Measurements from ENCODE around the gene CALY. TPM values are rescaled to one million over a fixed set of nuclear protein-coding genes. Genes with fewer than 3 reads are reported as not detected.

The CALY gene
- total and polyA plus RNA-seq, 4 experiments from 2014 or later = 1.4 to 7.2 (median 4.3) TPM

- no peaks in the 10 kb centered on the region for H3K27me3 Mint-ChIP-seq
- H3K9me3 ChIP-seq (ENCODE audit: control insufficient read depth in 1 of 2, low read length in 2 of 2) = no peaks in the 10 kb centered on the region
- DNase-seq = peak in 1 of 5 donors; percentile 33
- peaks cover 0 to 7% (median 2%) of the 10 kb centered on the region in 4 donors for H3K4me1 Mint-ChIP-seq
- H3K27ac ChIP-seq (ENCODE audit: low read depth, low read length) = peak overlapping the region; percentile 52
- ChIA-PET CTCF (ENCODE audit: partially characterized antibody) (no interaction called here), POLR2A (ENCODE audit: partially characterized antibody) (interaction anchor here (0.9 to 5.3 kb wide), 5 partner anchors 8 to 33 kb away, joined by 3 to 38 read pairs (median 5); partner anchors contain the start of gene CALY)
- intact Hi-C loops (cut with micrococcal nuclease) = loop anchor here (5.0 kb wide), 1 partner anchor 36 kb away; the partner anchor contains the start of gene MTG1
- peaks cover 0 to 2% of the 10 kb centered on the region in 2 donors for H3K36me3 Mint-ChIP-seq
- no peaks in the 10 kb centered on the region for H3K9me3 Mint-ChIP-seq
- peak overlapping the region; percentile 64 to 82 (median 77) for H3K4me3 Mint-ChIP-seq
- H3K27me3 ChIP-seq (ENCODE audit: insufficient read depth, low read length) = no peaks in the 10 kb centered on the region
- no peaks in the 10 kb centered on the region for H3K36me3 ChIP-seq (ENCODE audit: insufficient read depth, low read length)
- H3K4me1 ChIP-seq (ENCODE audit: insufficient read depth, low read length) = peaks cover 8% of the 10 kb centered on the region
- H3K27ac Mint-ChIP-seq = peak overlapping the region in 1 of 7 donors; percentile 62
- H3K4me3 ChIP-seq (ENCODE audit: low read length in 2 of 2) = peak overlapping the region in 1 of 2 donors; percentile 63
Measured at GRCh38 chr10:133356549-133357284, 20.0 kb upstream of the CALY start.

- POLR2A ChIA-PET (ENCODE audit: partially characterized antibody) = interaction anchor here (1.0 to 5.3 kb wide), 2 partner anchors 26 to 34 kb away, joined by 3 to 38 read pairs; no protein-coding TSS in a partner anchor
Measured at GRCh38 chr10:133355991-133356390, 19.3 kb upstream of the CALY start.

GRCh38 chr10:133355266-133355665 is 18.6 kb upstream of the CALY start:
- Mint-ChIP-seq H3K4me3 (peak overlapping the region in 1 of 8 donors; percentile 6), H3K4me1 (peaks cover 0 to 5% (median 2%) of the 10 kb centered on the region in 4 donors), H3K36me3 (no peaks in the 10 kb centered on the region), H3K27ac (no peak overlapping the region), H3K9me3 (no peaks in the 10 kb centered on the region), H3K27me3 (no peaks in the 10 kb centered on the region)
- Histone ChIP-seq H3K9me3 (ENCODE audit: control insufficient read depth in 1 of 2, low read length in 2 of 2) (no peaks in the 10 kb centered on the region), H3K27me3 (ENCODE audit: insufficient read depth, low read length) (no peaks in the 10 kb centered on the region), H3K4me1 (ENCODE audit: insufficient read depth, low read length) (peaks cover 8% of the 10 kb centered on the region), H3K36me3 (ENCODE audit: insufficient read depth, low read length) (no peaks in the 10 kb centered on the region), H3K27ac (ENCODE audit: low read depth, low read length) (no peak overlapping the region), H3K4me3 (ENCODE audit: low read length in 2 of 2) (no peak overlapping the region)
- DNase-seq = peak in 1 of 5 donors; percentile 28
- ChIA-PET POLR2A (ENCODE audit: partially characterized antibody) (interaction anchor here (1.0 to 5.3 kb wide), 2 partner anchors 26 to 35 kb away, joined by 3 to 38 read pairs; no protein-coding TSS in a partner anchor), CTCF (ENCODE audit: partially characterized antibody) (interaction anchor here (0.8 kb wide), 1 partner anchor 26 kb away, joined by 3 read pairs; no protein-coding TSS in a partner anchor)
- intact Hi-C loops (cut with micrococcal nuclease) = loop anchor here (5.0 kb wide), 1 partner anchor 37 kb away; the partner anchor contains the start of gene MTG1

More at GRCh38 chr10:133355991-133356390, 19.3 kb upstream of the CALY start:
- intact Hi-C loops (cut with micrococcal nuclease) = loop anchor here (5.0 kb wide), 1 partner anchor 36 kb away; the partner anchor contains the start of gene MTG1
- Histone ChIP-seq H3K36me3 (ENCODE audit: insufficient read depth, low read length) (no peaks in the 10 kb centered on the region), H3K4me1 (ENCODE audit: insufficient read depth, low read length) (peaks cover 8% of the 10 kb centered on the region), H3K4me3 (ENCODE audit: low read length in 2 of 2) (no peak overlapping the region), H3K9me3 (ENCODE audit: control insufficient read depth in 1 of 2, low read length in 2 of 2) (no peaks in the 10 kb centered on the region), H3K27ac (ENCODE audit: low read depth, low read length) (no peak overlapping the region), H3K27me3 (ENCODE audit: insufficient read depth, low read length) (no peaks in the 10 kb centered on the region)
- H3K4me1 Mint-ChIP-seq = peaks cover 0 to 7% (median 2%) of the 10 kb centered on the region in 4 donors
- no peaks in the 10 kb centered on the region for H3K9me3 Mint-ChIP-seq
- H3K27me3 Mint-ChIP-seq = no peaks in the 10 kb centered on the region
- CTCF ChIA-PET (ENCODE audit: partially characterized antibody) = no interaction called here
- no peaks in the 10 kb centered on the region for H3K36me3 Mint-ChIP-seq
- peak overlapping the region in 7 of 8 donors; percentile 42 to 73 (median 60) for H3K4me3 Mint-ChIP-seq
- peak in 1 of 5 donors; percentile 21 for DNase-seq
- no peak overlapping the region for H3K27ac Mint-ChIP-seq

DNA sequence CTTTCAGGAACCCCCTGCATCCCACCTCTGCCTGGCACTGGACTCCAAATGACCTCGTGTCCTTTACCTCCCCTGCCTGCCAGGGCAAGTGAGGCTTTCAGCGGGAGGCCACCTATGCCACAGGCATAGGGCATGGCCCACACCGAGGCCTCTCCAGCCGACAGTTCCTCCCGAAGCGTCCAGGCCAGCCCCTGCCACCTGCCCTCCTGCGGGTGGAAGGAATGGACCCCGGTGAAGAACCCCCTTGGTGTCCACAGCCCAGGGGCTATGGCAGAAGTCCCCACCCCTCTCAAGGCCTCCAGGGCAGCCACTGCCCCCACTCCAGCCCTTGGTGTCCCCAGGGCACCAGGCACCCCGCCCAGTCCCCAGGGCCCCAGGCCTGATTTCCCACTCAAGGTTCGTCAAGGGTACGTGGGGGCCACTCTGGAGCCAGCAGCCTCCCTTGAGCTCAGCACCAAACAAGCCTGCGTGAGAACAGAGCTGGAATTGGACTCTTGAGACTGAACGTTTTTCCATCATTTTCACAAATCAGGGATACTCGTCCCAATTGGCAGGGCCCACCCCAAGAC is 18.1 kb upstream of the CALY start:
- POLR2A ChIA-PET (ENCODE audit: partially characterized antibody) = interaction anchor here (1.0 to 5.3 kb wide), 2 partner anchors 25 to 35 kb away, joined by 3 to 38 read pairs; no protein-coding TSS in a partner anchor
- H3K4me1 ChIP-seq (ENCODE audit: insufficient read depth, low read length) = peaks cover 8% of the 10 kb centered on the region
- peak in 1 of 5 donors; percentile 22 for DNase-seq
- H3K4me1 Mint-ChIP-seq = peaks cover 0 to 4% (median under 1%) of the 10 kb centered on the region in 4 donors
- no peak overlapping the region for H3K27ac Mint-ChIP-seq
- H3K36me3 Mint-ChIP-seq = no peaks in the 10 kb centered on the region
- no peaks in the 10 kb centered on the region for H3K9me3 Mint-ChIP-seq
- H3K27ac ChIP-seq (ENCODE audit: low read depth, low read length) = no peak overlapping the region
- no peak overlapping the region for H3K4me3 ChIP-seq (ENCODE audit: low read length in 2 of 2)
- H3K27me3 ChIP-seq (ENCODE audit: insufficient read depth, low read length) = no peaks in the 10 kb centered on the region
- no peaks in the 10 kb centered on the region for H3K9me3 ChIP-seq (ENCODE audit: control insufficient read depth in 1 of 2, low read length in 2 of 2)
- intact Hi-C loops (cut with micrococcal nuclease) = loop anchor here (5.0 kb wide), 1 partner anchor 38 kb away; the partner anchor contains the start of gene MTG1
- no peaks in the 10 kb centered on the region for H3K27me3 Mint-ChIP-seq
- no peak overlapping the region for H3K4me3 Mint-ChIP-seq
- H3K36me3 ChIP-seq (ENCODE audit: insufficient read depth, low read length) = no peaks in the 10 kb centered on the region
- CTCF ChIA-PET (ENCODE audit: partially characterized antibody) = interaction anchor here (0.8 kb wide), 1 partner anchor 25 kb away, joined by 3 read pairs; no protein-coding TSS in a partner anchor

- H3K4me1 ChIP-seq (ENCODE audit: insufficient read depth, low read length) = peaks cover 8% of the 10 kb centered on the region
- H3K9me3 ChIP-seq (ENCODE audit: control insufficient read depth in 1 of 2, low read length in 2 of 2) = no peaks in the 10 kb centered on the region
- H3K4me3 ChIP-seq (ENCODE audit: low read length in 2 of 2) = no peak overlapping the region
- H3K36me3 ChIP-seq (ENCODE audit: insufficient read depth, low read length) = no peaks in the 10 kb centered on the region
- intact Hi-C loops (cut with micrococcal nuclease) = no loop called here
- H3K27me3 ChIP-seq (ENCODE audit: insufficient read depth, low read length) = peaks cover 2% of the 10 kb centered on the region
- H3K4me3 Mint-ChIP-seq = no peak overlapping the region
- peaks cover 2 to 3% of the 10 kb centered on the region in 2 donors for H3K27me3 Mint-ChIP-seq
- peaks cover 0 to 4% (median 2%) of the 10 kb centered on the region in 4 donors for H3K4me1 Mint-ChIP-seq
- H3K27ac Mint-ChIP-seq = no peak overlapping the region
- ChIA-PET POLR2A (ENCODE audit: partially characterized antibody) (interaction anchor here (1.2 to 1.7 kb wide), 3 partner anchors 10 to 52 kb away, joined by 3 to 5 read pairs (median 4); no protein-coding TSS in a partner anchor), CTCF (ENCODE audit: partially characterized antibody) (interaction anchor here (0.6 to 1.5 kb wide), 3 partner anchors 9 to 96 kb away, joined by 3 to 4 read pairs (median 4); no protein-coding TSS in a partner anchor)
- H3K9me3 Mint-ChIP-seq = no peaks in the 10 kb centered on the region
- no peaks in the 10 kb centered on the region for H3K36me3 Mint-ChIP-seq
- H3K27ac ChIP-seq (ENCODE audit: low read depth, low read length) = no peak overlapping the region
- peak in 1 of 5 donors; percentile 11 for DNase-seq
Measured at GRCh38 chr10:133353988-133354605, 17.4 kb upstream of the CALY start.

GRCh38 chr10:133353202-133353959 is 16.7 kb upstream of the CALY start:
- H3K27me3 Mint-ChIP-seq = peaks cover 4 to 6% of the 10 kb centered on the region in 2 donors
- no peaks in the 10 kb centered on the region for H3K36me3 Mint-ChIP-seq
- Histone ChIP-seq H3K9me3 (ENCODE audit: control insufficient read depth in 1 of 2, low read length in 2 of 2) (no peaks in the 10 kb centered on the region), H3K36me3 (ENCODE audit: insufficient read depth, low read length) (no peaks in the 10 kb centered on the region), H3K4me1 (ENCODE audit: insufficient read depth, low read length) (peaks cover 8% of the 10 kb centered on the region), H3K27ac (ENCODE audit: low read depth, low read length) (no peak overlapping the region), H3K4me3 (ENCODE audit: low read length in 2 of 2) (no peak overlapping the region), H3K27me3 (ENCODE audit: insufficient read depth, low read length) (peaks cover 4% of the 10 kb centered on the region)
- H3K27ac Mint-ChIP-seq = no peak overlapping the region
- CTCF ChIA-PET (ENCODE audit: partially characterized antibody) = interaction anchor here (0.6 to 1.5 kb wide), 3 partner anchors 10 to 96 kb away, joined by 3 to 4 read pairs (median 4); no protein-coding TSS in a partner anchor
- H3K4me1 Mint-ChIP-seq = peaks cover 0 to 4% (median 2%) of the 10 kb centered on the region in 4 donors
- POLR2A ChIA-PET (ENCODE audit: partially characterized antibody) = interaction anchor here (1.2 to 1.7 kb wide), 3 partner anchors 9 to 52 kb away, joined by 3 to 5 read pairs (median 4); no protein-coding TSS in a partner anchor
- H3K4me3 Mint-ChIP-seq = no peak overlapping the region
- H3K9me3 Mint-ChIP-seq = no peaks in the 10 kb centered on the region
- DNase-seq = peak in 1 of 5 donors; percentile 32
- intact Hi-C loops (cut with micrococcal nuclease) = no loop called here
